GM12878 (cell line): ENCODE results near the gene CD276. TPM values are rescaled to one million over a fixed set of nuclear protein-coding genes. Genes with fewer than 3 reads are reported as not detected.
A peak's percentile ranks its signal among the peaks of the same experiment; 100 is the strongest.

Experiments used
- ATAC-seq: fragments of 200-7000 bp; cut with Tn5 transposase; 3 replicates; pipeline ENCODE4 v1.9.1; 2020; ENCODE audit warnings: mild to moderate bottlenecking, moderate library complexity
- BruUV-seq: library from RNA; stranded (reverse); fragments of 400-500 nt; replicated peaks from 2 replicates; lab custom pipeline; 2021; lab: Mats Ljungman, UMichigan
- CTCF ChIA-PET: fragments of 300-600 bp; sonication (Branson Sonifier 250); formaldehyde crosslinking; extraction: SDS; loops from one replicate; lab custom pipeline; 2021; ENCODE audit warnings: inconsistent platforms; lab: Yijun Ruan, JAX
- POLR2A ChIA-PET: fragments of 350-600 bp; formaldehyde crosslinking; extraction: SDS; loops from one replicate; lab custom pipeline; 2021; ENCODE audit warnings: inconsistent platforms; lab: Charles Lee
- RAD21 ChIA-PET: fragments of 300-600 bp; sonication (Branson Sonifier 250); formaldehyde crosslinking; loops from one replicate; lab custom pipeline; 2023; ENCODE audit warnings: antibody characterized with exemption; ENCODE audit not compliant: unreplicated experiment; lab: Charles Lee
- SMC1A ChIA-PET: fragments of 300-600 bp; sonication (Branson Sonifier 250); formaldehyde crosslinking; loops from one replicate; lab custom pipeline; 2023; ENCODE audit not compliant: unreplicated experiment, uncharacterized antibody; lab: Charles Lee
- DNase-seq: peaks from one replicate; pipeline ENCODE4 v3.0.0-alpha.2; 2011; ENCODE audit warnings: low read depth, low spot score
- FAIRE-seq: peaks from 3 replicates; lab custom pipeline; 2011; peaks lifted over from hg19 to GRCh38; lab: Jason Lieb, UNC
- H2AFZ ChIP-seq: 2 replicates; pipeline ENCODE4 v1.6.0; 2011; ENCODE audit warnings: low read depth, low read length, control low read depth; ENCODE audit not compliant: control insufficient read depth
- H3K27ac ChIP-seq: 2 replicates; pipeline ENCODE4 v1.5.1; 2011; ENCODE audit warnings: control low read depth; ENCODE audit not compliant: control insufficient read depth, insufficient read depth
- H3K27me3 ChIP-seq, 2 experiments: replicated peaks in 1 of 2; 2 replicates each; pipeline versions ENCODE4 v1.6.0 to v1.6.1; 2011; ENCODE audit warnings: low read length in 1 of 2; ENCODE audit not compliant: control insufficient read depth in 2 of 2, insufficient read depth in 2 of 2
- H3K36me3 ChIP-seq, 2 experiments: 2 replicates each; pipeline ENCODE4 v1.5.1; 2011; ENCODE audit warnings: low read length in 1 of 2; ENCODE audit not compliant: control insufficient read depth in 2 of 2, insufficient read depth in 2 of 2
- H3K4me1 ChIP-seq: 2 replicates; pipeline ENCODE4 v1.6.1; 2011; ENCODE audit warnings: mild to moderate bottlenecking, low read length, moderate library complexity, mixed read lengths; ENCODE audit not compliant: control insufficient read depth, insufficient read depth
- H3K4me2 ChIP-seq: 2 replicates; pipeline ENCODE4 v1.6.0; 2011; ENCODE audit warnings: control low read depth; ENCODE audit not compliant: control insufficient read depth, insufficient read depth
- H3K4me3 ChIP-seq: fragments of 200-600 bp; sonication (generic); 2 replicates; pipeline ENCODE4 v1.5.1; 2016
- H3K79me2 ChIP-seq: 2 replicates; pipeline ENCODE4 v1.6.0; 2011; ENCODE audit warnings: low read length; ENCODE audit not compliant: control insufficient read depth, insufficient read depth
- H3K9ac ChIP-seq: 2 replicates; pipeline ENCODE4 v1.8.0; 2011; ENCODE audit warnings: low read length, control low read depth, mixed read lengths; ENCODE audit not compliant: control insufficient read depth, insufficient read depth
- H3K9me3 ChIP-seq: replicated peaks from 3 replicates; pipeline ENCODE4 v1.5.1; 2011; ENCODE audit warnings: mild to moderate bottlenecking, low read length; ENCODE audit not compliant: control insufficient read depth, insufficient read depth
- H4K20me1 ChIP-seq: 2 replicates; pipeline ENCODE4 v1.6.0; 2011; ENCODE audit not compliant: control insufficient read depth, insufficient read depth
- BHLHE40 ChIP-seq, 2 experiments: fragments of 450-650 bp in 1 of 2; IDR thresholded peaks; 2 replicates each; pipeline ENCODE4 v1.6.1; 2011 to 2017; ENCODE audit warnings: low read depth in 2 of 2, borderline replicate concordance in 1 of 2, improper control_type of control experiment in 1 of 2, low read length in 1 of 2, mild to moderate bottlenecking in 1 of 2
- E4F1 ChIP-seq: fragments of 450-650 bp; IDR thresholded peaks from 2 replicates; pipeline ENCODE4 v1.6.1; 2018; ENCODE audit warnings: borderline replicate concordance, mild to moderate bottlenecking; ENCODE audit not compliant: partially characterized antibody
- JUNB ChIP-seq: IDR thresholded peaks from 2 replicates; pipeline ENCODE4 v1.6.1; 2016; ENCODE audit warnings: antibody characterized with exemption, mild to moderate bottlenecking
- NR2C2 ChIP-seq: IDR thresholded peaks from 2 replicates; pipeline ENCODE4 v1.6.1; 2011; ENCODE audit warnings: borderline replicate concordance, low read depth; ENCODE audit not compliant: control insufficient read depth, insufficient read length
- POLR2A ChIP-seq: IDR thresholded peaks from 2 replicates; pipeline ENCODE4 v1.6.1; 2011; ENCODE audit warnings: low read depth, mild to moderate bottlenecking, low read length
- WGBS: methylation state at CpG from one replicate; pipeline ENCODE4 v1.1.6; 2016; ENCODE audit warnings: low lambda C conversion rate; ENCODE audit not compliant: insufficient replicate concordance, insufficient coverage; ENCODE audit errors: missing lambda C conversion rate; 5-methylcytosine and 5-hydroxymethylcytosine counted together
- in situ Hi-C: fragments of 300-500 bp; cut with MboI; formaldehyde crosslinking; loops from 9 replicates; pipeline ENCODE4 v1.14.3; 2018; ENCODE audit warnings: mixed read lengths
- intact Hi-C: fragments of 100-400 bp; cut with micrococcal nuclease; formaldehyde crosslinking; loops from one replicate; pipeline ENCODE4 v1.14.2; 2022; ENCODE audit not compliant: unreplicated experiment
- polyA plus RNA-seq, 11 experiments: library from polyadenylated mRNA; depleted of rRNA in 4 of 11; unstranded in 6 of 11; stranded (reverse) in 5 of 11; fragments of >200 nt; fragmentation: Nextera tagmentation in 4 of 11; fragmentation: Illumina TruSeq in 1 of 11; extraction: Ambion mirVana in 4 of 11; extraction: Trizol in 1 of 11; gene quantifications; 1 replicate in 1 of 11; 2 replicates in 10 of 11; pipeline versions ENCODE4 v1.2.1 to v1.2.3, GENCODE V29; 2011 to 2016; ENCODE audit warnings: inconsistent platforms in 2 of 11, missing spikeins in 2 of 11, low read depth in 1 of 11
- total RNA-seq, 4 experiments: library from RNA; depleted of rRNA in 3 of 4; stranded (reverse); fragments of >200 nt in 3 of 4; fragmentation: Illumina TruSeq in 1 of 4; extraction: Trizol in 1 of 4; gene quantifications; 2 replicates each; pipeline versions ENCODE4 v1.2.1 to v1.2.3, GENCODE V29; 2013 to 2021

CD276 gene
- total and polyA plus RNA-seq, 10 of the 15 experiments (the other 5 are each of a cell fraction or from before 2014, with no cell fraction given), result 0.11 to 3.0 (median 1.2) TPM

GRCh38 chr15:73650416-73651126, 33.6 kb upstream of the CD276 start:
- CTCF ChIA-PET, result interaction anchor here (1.8 to 2.8 kb wide), 2 partner anchors 12 to 14 kb away, joined by 5 to 16 read pairs; no protein-coding TSS in a partner anchor
- FAIRE-seq (peak; percentile 59), DNase-seq (no peak), ATAC-seq (peak; percentile 31; the same call in 2 of the 3 replicates)
- no peaks in the 10 kb centered on the region for H3K27me3 ChIP-seq
- TF ChIP-seq E4F1 (no peak), NR2C2 (no peak), POLR2A (no peak), BHLHE40 (IDR thresholded peaks at IDR 0.05; ENCODE audit: borderline replicate concordance in 1 of 2, low read depth in 2 of 2, low read length in 1 of 2) (no peak), JUNB (0 out of 2 replicates have a peak, but pooled peaks have one; percentile 9)
- no TSS peak for BruUV-seq
- RAD21 ChIA-PET, result no interaction called here
- H3K9me3 ChIP-seq, result no peaks in the 10 kb centered on the region
- H2AFZ ChIP-seq, result no peak overlapping the region
- in situ Hi-C loops, result no loop called here
- SMC1A ChIA-PET, result interaction anchor here (0.6 to 1.3 kb wide), 4 partner anchors 11 to 498 kb away, joined by 3 read pairs; no protein-coding TSS in a partner anchor
- no peak overlapping the region for H3K27ac ChIP-seq
- no peaks in the 10 kb centered on the region; the same call in 1 of the 2 replicates for H3K4me1 ChIP-seq
- no peaks in the 10 kb centered on the region for H4K20me1 ChIP-seq
- H3K4me3 ChIP-seq, result no peak overlapping the region
- H3K4me2 ChIP-seq, result no peak overlapping the region
- H3K9ac ChIP-seq, result no peak overlapping the region
- H3K79me2 ChIP-seq, result no peaks in the 10 kb centered on the region
- intact Hi-C loops, result loop anchor here (10.0 kb wide), 1 partner anchor 226 kb away; no protein-coding TSS in a partner anchor
- WGBS, result 0% methylated on average over 3 of the region's 3 CpGs
- H3K36me3 ChIP-seq, result no peaks in the 10 kb centered on the region
- POLR2A ChIA-PET, result no interaction called here
